ENCODE data around the gene PLPP1. TPM values are rescaled to one million over a fixed set of nuclear protein-coding genes. Genes with fewer than 3 reads are reported as not detected.

The PLPP1 gene
- total RNA-seq, 2 experiments from 2014 or later, result 21.3 to 23.1 TPM

DNA sequence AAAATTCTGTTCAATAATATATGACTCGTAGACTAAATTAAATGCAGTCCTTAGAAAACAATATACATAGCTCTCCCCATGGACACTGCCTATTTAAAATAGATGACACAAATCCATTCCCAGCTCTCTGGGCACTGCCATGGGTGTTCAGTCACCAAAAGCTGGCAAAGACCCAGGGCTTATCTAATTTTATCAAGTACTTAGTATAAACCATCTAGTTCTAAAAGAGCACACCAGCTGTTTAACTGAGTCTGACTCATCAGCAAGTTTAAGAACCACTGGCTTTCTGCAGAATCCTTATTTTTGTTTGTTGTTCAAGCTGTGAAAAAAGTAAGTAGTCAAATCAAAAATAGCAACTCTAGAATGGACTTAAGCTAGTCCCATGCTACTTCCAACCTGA, 107.6 kb downstream of the PLPP1 start:
- H3K36me3 Mint-ChIP-seq, result peaks cover 81% of the 10 kb centered on the region
- H3K4me1 Mint-ChIP-seq, result no peaks in the 10 kb centered on the region
- H3K4me3 Mint-ChIP-seq, result no peak overlapping the region
- H3K27ac Mint-ChIP-seq, result no peak overlapping the region
- no peaks in the 10 kb centered on the region for H3K27me3 Mint-ChIP-seq
- H3K9me3 Mint-ChIP-seq, result peaks cover 23% of the 10 kb centered on the region
- DNase-seq, result no peak

DNA sequence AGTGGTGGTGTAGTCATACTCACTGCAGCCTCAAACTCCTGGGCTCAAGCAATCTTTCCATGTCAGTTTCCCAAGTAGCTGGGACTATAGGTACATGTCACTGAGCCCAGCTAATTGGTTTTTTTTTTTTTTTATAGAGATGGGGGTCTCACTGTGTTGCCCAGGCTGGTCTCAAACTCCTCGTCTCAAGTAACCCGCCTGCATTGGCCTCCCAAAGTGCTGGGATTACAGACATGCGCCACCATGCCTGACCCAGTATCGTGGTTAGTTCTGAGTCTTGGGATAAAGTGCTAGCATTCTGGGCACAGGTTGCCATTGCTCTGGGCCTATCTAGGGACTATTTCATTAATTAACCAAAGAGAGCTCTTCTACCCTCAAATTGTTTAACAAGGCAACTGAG, 108.3 kb downstream of the PLPP1 start:
- Mint-ChIP-seq H3K9me3 (peaks cover 19% of the 10 kb centered on the region), H3K4me3 (no peak overlapping the region), H3K4me1 (peaks cover under 1% of the 10 kb centered on the region), H3K36me3 (peaks cover 81% of the 10 kb centered on the region), H3K27me3 (no peaks in the 10 kb centered on the region), H3K27ac (no peak overlapping the region)
- no peak for DNase-seq

DNA sequence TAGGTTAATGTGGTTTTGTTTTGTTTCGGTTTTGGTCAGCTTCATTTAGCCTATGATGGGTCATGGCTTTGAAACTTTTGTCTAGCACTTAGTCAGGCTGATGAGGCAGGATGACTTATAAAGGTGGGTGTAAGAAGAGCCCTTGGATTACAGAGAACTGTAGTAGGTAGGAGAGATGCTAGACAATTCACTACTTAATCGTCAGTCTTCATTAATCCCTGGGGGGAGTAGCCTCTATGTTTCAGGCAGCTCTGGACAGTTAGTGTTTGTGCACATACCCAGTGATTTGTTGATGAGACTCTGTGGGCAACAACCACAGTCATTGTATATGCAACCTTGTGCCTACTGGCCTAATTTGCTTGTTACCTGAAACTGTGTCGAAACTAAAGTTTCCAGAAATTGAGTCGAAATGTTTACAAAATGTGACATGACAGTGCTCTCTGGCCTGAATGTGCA, 113.7 kb downstream of the PLPP1 start:
- H3K4me1 Mint-ChIP-seq, result peaks cover 4% of the 10 kb centered on the region
- H3K27me3 Mint-ChIP-seq, result no peaks in the 10 kb centered on the region
- H3K36me3 Mint-ChIP-seq, result peaks cover 41% of the 10 kb centered on the region
- no peaks in the 10 kb centered on the region for H3K9me3 Mint-ChIP-seq
- H3K27ac Mint-ChIP-seq, result no peak overlapping the region
- no peak for DNase-seq
- H3K4me3 Mint-ChIP-seq, result no peak overlapping the region

DNA sequence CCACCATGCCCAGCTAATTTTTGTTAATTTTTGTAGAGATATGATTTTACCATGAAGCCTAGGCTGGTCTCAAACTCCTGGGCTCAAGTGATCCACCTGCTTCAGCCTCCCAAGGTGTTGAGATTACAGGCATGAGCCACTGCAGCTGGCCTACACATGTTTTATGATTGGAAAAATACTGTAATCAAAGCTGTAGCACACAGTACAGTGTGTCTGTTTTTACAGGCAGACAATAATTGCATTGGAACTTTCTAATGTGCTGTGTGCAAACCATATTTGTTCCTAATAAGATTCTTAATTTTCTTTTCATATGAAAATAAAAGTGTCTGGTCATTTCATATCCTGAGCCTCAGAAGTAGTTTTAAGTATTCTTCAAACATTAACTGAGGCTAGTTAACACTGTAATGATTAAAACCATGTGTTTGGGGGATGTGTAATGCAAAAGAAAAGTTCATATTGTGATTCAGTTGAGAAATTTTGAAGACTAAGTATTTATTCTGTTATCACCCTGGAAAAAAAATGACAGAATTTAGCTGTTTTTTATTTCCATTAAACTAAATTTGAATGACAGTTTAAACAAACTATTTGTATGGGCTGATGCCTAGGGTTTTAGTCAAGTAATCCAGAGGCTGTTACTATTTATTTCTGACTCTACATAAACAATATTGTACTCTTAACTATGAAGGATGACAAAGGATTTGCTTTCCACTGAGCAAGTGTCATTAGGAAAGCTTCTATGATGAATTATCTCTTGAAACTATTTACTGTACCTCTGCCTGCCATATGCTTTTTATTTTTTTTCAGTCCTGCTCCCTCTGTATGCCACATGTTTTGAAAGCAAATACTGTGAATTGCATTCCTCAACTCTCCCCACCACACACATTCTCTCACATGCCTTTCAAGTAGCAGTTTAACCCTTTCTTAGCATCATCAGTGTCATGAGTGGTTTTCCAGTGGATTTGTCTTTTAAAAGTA, 115.5 kb downstream of the PLPP1 start:
- Mint-ChIP-seq H3K4me1 (peaks cover 4% of the 10 kb centered on the region), H3K27ac (no peak overlapping the region), H3K27me3 (no peaks in the 10 kb centered on the region), H3K4me3 (no peak overlapping the region), H3K9me3 (no peaks in the 10 kb centered on the region), H3K36me3 (peaks cover 42% of the 10 kb centered on the region)
- no peak for DNase-seq

DNA sequence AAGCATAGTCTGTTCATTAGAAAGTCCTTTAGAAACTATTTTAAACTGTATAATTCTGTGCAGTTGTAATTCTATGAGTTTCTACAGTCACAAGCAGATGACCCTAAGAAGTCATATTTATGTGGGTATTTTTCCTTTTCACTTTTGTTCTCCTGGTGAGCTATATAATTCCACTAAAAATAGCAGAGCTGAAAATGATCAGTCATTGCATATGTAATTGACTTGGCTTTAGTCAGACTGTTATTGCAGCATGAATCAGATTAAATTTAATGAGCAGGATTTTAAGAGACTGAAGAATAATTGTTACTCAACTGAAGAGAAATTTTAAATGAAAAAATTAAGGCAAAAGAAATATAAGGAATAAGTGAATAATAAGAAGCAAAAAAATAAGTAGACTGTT, 118.5 kb downstream of the PLPP1 start:
- Mint-ChIP-seq H3K4me3 (no peak overlapping the region), H3K9me3 (no peaks in the 10 kb centered on the region), H3K27ac (no peak overlapping the region), H3K27me3 (no peaks in the 10 kb centered on the region), H3K4me1 (peaks cover 6% of the 10 kb centered on the region), H3K36me3 (peaks cover 21% of the 10 kb centered on the region)
- no peak for DNase-seq

DNA sequence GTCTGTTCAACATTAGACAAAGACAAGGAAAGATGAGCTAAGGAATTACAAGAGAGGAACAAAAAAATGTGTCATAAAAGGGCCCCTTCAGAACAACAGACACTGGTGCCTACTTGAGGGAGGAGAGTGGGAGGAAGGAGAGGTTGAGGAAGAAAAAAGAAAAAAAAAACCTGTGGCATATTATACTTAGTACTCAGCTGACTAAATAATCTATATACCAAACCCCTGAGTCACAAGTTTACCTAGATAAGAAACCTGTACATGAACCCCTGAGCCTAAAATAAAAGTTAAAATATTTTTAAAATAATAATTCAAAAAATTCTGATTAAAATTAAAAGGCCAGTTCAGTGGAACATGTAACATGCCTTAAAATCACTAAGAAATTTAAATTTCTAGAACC, 119.7 kb downstream of the PLPP1 start:
- Mint-ChIP-seq H3K36me3 (peaks cover 15% of the 10 kb centered on the region), H3K4me1 (peaks cover 7% of the 10 kb centered on the region), H3K4me3 (no peak overlapping the region), H3K9me3 (no peaks in the 10 kb centered on the region), H3K27ac (no peak overlapping the region), H3K27me3 (no peaks in the 10 kb centered on the region)
- no peak for DNase-seq

DNA sequence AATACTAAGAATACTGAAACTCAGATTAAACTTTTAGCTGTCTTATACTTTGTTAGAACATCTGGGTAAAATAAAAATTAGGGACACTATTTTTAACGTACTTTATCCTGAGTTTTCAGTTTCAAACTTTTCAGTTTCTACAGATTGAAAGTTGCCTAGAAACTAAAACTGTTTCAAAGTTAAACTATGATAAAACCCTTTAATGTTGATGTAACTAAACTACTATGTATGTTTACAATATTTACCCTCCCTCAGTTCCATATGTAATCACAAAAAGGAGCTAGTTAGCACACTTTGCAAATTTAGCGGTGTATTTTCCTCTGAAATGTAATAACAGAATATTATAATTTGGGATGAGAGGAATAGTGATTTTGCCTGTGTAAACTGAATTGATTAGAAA, 121.1 kb downstream of the PLPP1 start:
- no peaks in the 10 kb centered on the region for H3K27me3 Mint-ChIP-seq
- no peak overlapping the region for H3K27ac Mint-ChIP-seq
- H3K4me1 Mint-ChIP-seq, result peaks cover 7% of the 10 kb centered on the region
- no peaks in the 10 kb centered on the region for H3K9me3 Mint-ChIP-seq
- no peak overlapping the region for H3K4me3 Mint-ChIP-seq
- peaks cover 17% of the 10 kb centered on the region for H3K36me3 Mint-ChIP-seq
- no peak for DNase-seq

DNA sequence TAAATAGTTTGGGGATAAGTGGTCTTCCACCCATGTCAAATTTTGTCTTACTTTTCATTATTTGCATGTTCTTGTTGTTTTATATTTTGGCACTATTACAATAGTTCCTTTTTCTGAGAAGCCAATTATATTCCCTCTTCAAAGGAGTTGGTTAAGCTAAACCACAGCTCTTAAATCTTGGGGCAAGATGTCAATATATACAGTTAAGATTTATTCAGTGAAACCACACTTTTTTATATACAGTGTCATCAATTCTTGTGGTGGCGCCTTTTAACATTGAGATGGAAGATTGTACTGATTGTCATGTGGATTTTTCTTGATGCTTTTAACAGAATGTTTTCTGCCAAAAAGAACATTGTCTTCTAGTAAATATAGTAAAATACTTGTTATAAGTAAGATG, 122.9 kb downstream of the PLPP1 start:
- H3K4me1 Mint-ChIP-seq, result peaks cover 10% of the 10 kb centered on the region
- no peaks in the 10 kb centered on the region for H3K9me3 Mint-ChIP-seq
- no peaks in the 10 kb centered on the region for H3K27me3 Mint-ChIP-seq
- no peak for DNase-seq
- H3K36me3 Mint-ChIP-seq, result peaks cover 19% of the 10 kb centered on the region
- no peak overlapping the region for H3K27ac Mint-ChIP-seq
- H3K4me3 Mint-ChIP-seq, result no peak overlapping the region

DNA sequence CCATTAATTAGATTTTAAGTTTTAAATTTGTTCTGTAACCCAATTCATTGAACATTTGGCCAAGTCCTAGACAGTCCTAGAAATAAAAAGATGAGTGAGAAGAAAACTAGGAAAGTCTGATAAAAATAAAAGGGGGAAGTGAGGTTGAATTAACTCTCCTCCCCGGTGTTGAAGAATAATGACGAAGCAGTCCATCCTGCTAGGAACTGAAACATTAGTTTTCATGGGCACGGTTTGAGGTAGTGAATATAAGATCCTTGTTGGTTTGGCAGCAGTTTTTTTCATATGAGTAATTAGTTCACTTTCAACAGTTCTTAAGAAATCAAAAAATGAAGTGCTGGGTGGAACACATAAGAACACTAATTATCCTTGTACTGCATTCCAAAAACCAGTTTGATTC, 123.9 kb downstream of the PLPP1 start:
- Mint-ChIP-seq H3K27ac (no peak overlapping the region), H3K9me3 (no peaks in the 10 kb centered on the region), H3K36me3 (peaks cover 22% of the 10 kb centered on the region), H3K4me3 (no peak overlapping the region), H3K27me3 (no peaks in the 10 kb centered on the region), H3K4me1 (peaks cover 10% of the 10 kb centered on the region)
- no peak for DNase-seq

DNA sequence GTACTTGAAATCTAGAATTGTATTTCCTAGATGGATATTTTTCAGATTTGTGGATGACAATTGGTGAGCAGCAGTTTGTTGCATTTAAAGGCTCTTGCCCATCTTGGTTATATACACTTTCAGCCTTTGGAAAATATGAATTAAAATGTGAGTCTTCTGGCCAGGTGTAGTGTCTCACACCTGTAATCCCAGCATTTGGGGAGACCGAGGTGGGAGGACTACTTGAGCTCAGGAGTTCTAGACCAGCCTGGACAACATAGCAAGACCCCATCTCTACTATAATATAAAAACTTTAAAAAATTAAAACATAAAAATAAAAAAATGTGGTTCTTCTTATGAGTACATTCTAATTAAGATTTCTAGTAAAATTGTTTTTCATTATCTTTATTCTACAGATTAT, 125.0 kb downstream of the PLPP1 start:
- Mint-ChIP-seq H3K4me3 (no peak overlapping the region), H3K27ac (no peak overlapping the region), H3K36me3 (peaks cover 16% of the 10 kb centered on the region), H3K27me3 (no peaks in the 10 kb centered on the region), H3K9me3 (no peaks in the 10 kb centered on the region), H3K4me1 (peaks cover 10% of the 10 kb centered on the region)
- no peak for DNase-seq

DNA sequence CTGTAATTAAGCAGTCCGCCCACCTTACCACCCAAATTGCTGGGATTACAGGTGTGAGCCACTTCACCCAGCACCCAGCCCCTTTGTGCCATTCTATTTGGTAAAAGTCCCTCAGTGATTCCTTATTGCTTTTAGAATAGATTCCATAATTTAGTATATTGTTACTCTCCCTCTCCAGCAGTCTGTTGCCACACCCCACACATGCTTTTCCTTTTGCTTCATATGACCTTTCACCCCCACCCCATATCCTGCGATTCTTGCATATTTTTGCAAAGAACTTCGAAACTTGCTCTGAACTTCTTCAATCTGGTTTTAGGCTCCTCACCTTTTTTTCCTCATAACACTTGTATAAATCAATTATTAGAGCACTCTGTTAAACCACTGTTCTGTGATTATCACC, 126.8 kb downstream of the PLPP1 start:
- H3K4me3 Mint-ChIP-seq, result no peak overlapping the region
- peaks cover 10% of the 10 kb centered on the region for H3K4me1 Mint-ChIP-seq
- H3K36me3 Mint-ChIP-seq, result peaks cover 13% of the 10 kb centered on the region
- DNase-seq, result no peak
- H3K9me3 Mint-ChIP-seq, result no peaks in the 10 kb centered on the region
- H3K27ac Mint-ChIP-seq, result no peak overlapping the region
- H3K27me3 Mint-ChIP-seq, result no peaks in the 10 kb centered on the region

DNA sequence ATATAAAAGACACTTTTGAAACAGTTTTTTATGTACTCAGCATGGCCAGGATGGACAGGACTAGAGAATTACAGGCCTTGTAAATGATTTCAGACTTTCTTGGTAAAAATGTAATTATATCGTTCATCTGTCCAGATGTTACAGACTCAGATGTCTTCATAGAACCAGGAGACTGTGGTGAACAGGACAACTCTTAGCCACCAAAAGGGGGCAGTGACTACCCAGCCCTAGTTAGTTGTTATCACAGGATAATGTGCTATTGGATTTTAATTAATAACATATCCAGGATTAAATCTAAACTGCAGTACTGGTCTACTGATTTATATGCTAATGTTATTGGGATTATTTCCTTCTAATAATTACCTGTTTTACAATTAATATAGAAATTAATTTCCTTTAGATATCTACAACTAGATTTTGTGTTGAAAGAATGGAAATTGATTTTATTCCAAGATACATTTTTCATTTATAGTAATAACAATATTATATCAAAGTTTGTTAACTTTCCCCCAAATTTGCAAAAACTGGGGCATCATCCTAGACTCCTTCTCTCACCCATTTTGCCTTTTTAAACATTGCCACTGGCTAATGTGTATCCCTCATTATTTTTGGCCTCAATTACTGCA, 127.6 kb downstream of the PLPP1 start:
- no peak overlapping the region for H3K27ac Mint-ChIP-seq
- H3K9me3 Mint-ChIP-seq, result no peaks in the 10 kb centered on the region
- no peak overlapping the region for H3K4me3 Mint-ChIP-seq
- DNase-seq, result no peak
- H3K4me1 Mint-ChIP-seq, result peaks cover 10% of the 10 kb centered on the region
- no peaks in the 10 kb centered on the region for H3K27me3 Mint-ChIP-seq
- peaks cover 13% of the 10 kb centered on the region for H3K36me3 Mint-ChIP-seq

DNA sequence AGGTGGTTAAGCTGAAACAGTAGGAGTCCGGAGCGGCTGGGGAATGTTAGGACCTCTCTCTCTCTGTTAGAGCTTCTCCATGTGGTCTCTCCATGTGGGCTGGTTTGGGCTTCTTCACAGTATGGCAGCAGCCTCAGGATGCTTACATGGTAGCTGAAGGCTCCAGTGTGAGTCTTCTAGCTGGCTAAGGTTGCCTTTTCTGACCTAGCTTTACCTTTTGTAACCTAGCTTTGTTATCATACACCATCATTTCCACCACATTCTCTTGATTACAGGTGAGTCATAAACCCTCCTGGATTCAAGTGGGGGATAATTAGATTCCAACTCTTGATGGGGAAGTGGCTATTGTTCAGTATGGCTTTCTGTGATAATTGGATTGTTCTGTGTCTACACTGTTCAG, 128.5 kb downstream of the PLPP1 start:
- Mint-ChIP-seq H3K9me3 (no peaks in the 10 kb centered on the region), H3K27me3 (no peaks in the 10 kb centered on the region), H3K4me1 (peaks cover 7% of the 10 kb centered on the region), H3K4me3 (no peak overlapping the region), H3K36me3 (peaks cover 15% of the 10 kb centered on the region), H3K27ac (no peak overlapping the region)
- DNase-seq, result no peak

DNA sequence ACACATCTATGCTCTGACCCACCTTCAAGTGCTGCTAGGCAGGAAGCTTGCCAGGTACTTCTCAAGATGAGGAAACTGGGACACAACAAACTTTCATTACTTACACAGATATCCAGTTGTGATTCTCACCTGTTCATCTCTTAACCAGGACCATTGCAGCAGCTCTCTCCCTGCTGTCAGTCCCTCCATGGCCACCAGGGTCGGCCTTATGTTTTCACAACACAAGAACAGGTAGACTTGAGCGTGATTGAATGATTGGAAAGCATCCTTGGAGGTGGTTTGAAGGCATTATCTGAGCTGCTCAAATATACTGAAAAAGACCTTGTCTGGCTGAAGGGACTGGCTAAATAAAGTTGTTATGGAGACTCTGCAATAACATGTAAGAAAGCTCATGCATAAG, 132.6 kb downstream of the PLPP1 start:
- Mint-ChIP-seq H3K4me1 (no peaks in the 10 kb centered on the region), H3K36me3 (peaks cover 5% of the 10 kb centered on the region), H3K27me3 (no peaks in the 10 kb centered on the region), H3K9me3 (no peaks in the 10 kb centered on the region), H3K27ac (no peak overlapping the region), H3K4me3 (no peak overlapping the region)
- no peak for DNase-seq

DNA sequence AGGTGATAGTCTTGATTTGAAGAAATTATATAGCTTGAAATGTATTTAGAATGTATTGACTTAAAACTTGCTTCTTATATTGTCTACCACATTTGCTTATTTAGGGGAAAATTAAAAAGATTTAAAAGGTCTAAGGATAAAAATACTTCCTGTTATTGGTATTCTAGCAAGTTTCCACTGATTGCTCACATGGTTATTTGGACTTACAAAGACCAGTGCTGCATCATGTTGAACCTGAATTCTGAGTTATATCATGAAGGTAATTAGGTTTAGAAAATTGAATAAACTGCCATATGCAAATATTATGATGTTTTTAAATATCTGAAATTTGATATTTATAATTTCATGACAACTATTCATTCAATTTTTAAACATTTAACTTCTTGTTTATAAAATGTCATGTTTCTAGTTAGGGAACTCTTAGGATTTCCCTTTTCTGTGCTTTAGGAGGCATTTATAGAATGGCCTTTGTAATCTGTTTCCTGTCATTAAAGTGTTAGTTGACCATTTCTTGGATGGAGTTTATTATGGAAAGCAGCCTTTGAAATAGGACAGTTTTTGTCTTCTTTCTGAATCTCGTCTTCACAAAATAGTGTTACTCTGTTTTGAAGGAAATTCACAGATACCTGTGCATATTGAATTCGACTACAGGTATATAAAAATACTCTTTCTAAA, 141.1 kb downstream of the PLPP1 start:
- Mint-ChIP-seq H3K36me3 (peaks cover 47% of the 10 kb centered on the region), H3K9me3 (peaks cover 3% of the 10 kb centered on the region)

More for the DNA sequence above, 141.1 kb downstream of the PLPP1 start:
- H3K27ac Mint-ChIP-seq, result no peak overlapping the region
- H3K4me3 Mint-ChIP-seq, result no peak overlapping the region
- H3K27me3 Mint-ChIP-seq, result no peaks in the 10 kb centered on the region
- DNase-seq, result no peak
- peaks cover 2% of the 10 kb centered on the region for H3K4me1 Mint-ChIP-seq

All from activated naive CD8-positive, alpha-beta T cell treated with anti-CD3 and anti-CD28 coated beads for 36 hours (primary cell).